Nephron (organoid): ENCODE measurements around the gene ZCCHC13.
"Not testable (repeated sequence)": the region's sequence is repeated elsewhere in the genome, so short reads cannot be mapped to it uniquely, and the experiment has no call there.

ENCODE experiments used
- H3K27ac Mint-ChIP-seq, 3 experiments: 2 replicates each; pipeline ENCODE4 v1.8.0; 2020; ENCODE audit warnings: mixed read lengths in 3 of 3, mild to moderate bottlenecking in 2 of 3, moderate library complexity in 1 of 3
- H3K27me3 Mint-ChIP-seq: 2 replicates; pipeline ENCODE4 v1.8.0; 2021; ENCODE audit warnings: low read depth, mild to moderate bottlenecking, moderate library complexity, mixed read lengths
- H3K36me3 Mint-ChIP-seq: 2 replicates; pipeline ENCODE4 v1.8.0; 2020; ENCODE audit warnings: low read depth, mixed read lengths
- H3K4me1 Mint-ChIP-seq: 2 replicates; pipeline ENCODE4 v1.8.0; 2020; ENCODE audit warnings: mixed read lengths
- H3K4me3 Mint-ChIP-seq, 3 experiments: 2 replicates each; pipeline ENCODE4 v1.8.0; 2020; ENCODE audit warnings: mild to moderate bottlenecking in 3 of 3, mixed read lengths in 3 of 3, moderate library complexity in 2 of 3
- H3K9me3 Mint-ChIP-seq: 2 replicates; pipeline ENCODE4 v1.8.0; 2020; ENCODE audit warnings: mixed read lengths
- TF ChIP-seq, protein P1 (sequence below), 3 experiments: fragments of 200-600 bp; sonication (generic); IDR thresholded peaks; one replicate each; pipeline ENCODE4 v1.5.0; 2021; ENCODE audit warnings: antibody characterized with exemption in 3 of 3; ENCODE audit not compliant: unreplicated experiment in 3 of 3

The ZCCHC13 gene

DNA sequence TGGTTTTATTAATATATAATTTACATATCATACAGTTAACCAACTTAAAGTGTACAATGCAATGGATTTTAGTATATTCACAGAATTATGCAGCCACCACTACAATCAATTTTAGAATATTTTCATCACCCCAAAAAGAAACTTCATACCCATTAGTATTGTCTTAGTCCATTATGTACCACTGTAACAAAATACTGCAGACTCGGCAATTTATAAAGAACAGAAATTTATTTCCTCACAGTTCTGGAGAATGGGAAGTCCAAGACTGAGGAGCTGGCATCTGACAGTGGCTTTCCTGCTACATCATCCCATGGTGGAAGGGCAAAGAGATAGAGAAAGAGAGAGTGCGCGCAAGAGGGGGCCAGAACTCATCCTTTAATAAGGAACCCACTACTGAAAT, 8.9 kb upstream of the ZCCHC13 start:
- Mint-ChIP-seq H3K4me3 (no peak overlapping the region), H3K27ac (no peak overlapping the region)
- TF ChIP-seq, protein P1, sequence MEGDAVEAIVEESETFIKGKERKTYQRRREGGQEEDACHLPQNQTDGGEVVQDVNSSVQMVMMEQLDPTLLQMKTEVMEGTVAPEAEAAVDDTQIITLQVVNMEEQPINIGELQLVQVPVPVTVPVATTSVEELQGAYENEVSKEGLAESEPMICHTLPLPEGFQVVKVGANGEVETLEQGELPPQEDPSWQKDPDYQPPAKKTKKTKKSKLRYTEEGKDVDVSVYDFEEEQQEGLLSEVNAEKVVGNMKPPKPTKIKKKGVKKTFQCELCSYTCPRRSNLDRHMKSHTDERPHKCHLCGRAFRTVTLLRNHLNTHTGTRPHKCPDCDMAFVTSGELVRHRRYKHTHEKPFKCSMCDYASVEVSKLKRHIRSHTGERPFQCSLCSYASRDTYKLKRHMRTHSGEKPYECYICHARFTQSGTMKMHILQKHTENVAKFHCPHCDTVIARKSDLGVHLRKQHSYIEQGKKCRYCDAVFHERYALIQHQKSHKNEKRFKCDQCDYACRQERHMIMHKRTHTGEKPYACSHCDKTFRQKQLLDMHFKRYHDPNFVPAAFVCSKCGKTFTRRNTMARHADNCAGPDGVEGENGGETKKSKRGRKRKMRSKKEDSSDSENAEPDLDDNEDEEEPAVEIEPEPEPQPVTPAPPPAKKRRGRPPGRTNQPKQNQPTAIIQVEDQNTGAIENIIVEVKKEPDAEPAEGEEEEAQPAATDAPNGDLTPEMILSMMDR (IDR thresholded peaks at IDR 0.05; ENCODE audit: unreplicated experiment in 3 of 3): no peak

DNA sequence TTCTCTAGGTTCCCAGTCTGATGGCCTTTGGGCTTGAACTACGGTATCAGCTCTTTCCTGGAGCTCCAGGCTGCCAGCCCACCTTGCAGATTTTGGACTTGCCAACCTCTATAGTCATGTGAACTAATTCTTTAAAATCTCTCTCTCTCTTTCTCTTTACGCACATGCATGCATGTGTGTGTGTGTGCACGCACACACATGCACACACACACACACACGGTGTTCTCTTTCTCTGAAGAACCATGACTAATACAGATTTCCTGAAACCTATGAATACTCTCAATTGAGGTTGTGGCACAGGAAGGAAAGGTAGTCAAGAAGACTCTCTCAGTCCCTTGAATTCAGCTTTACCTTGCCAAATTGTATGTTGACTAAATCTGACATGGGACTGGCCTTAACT, 6.2 kb upstream of the ZCCHC13 start:
- TF ChIP-seq, protein P1 (IDR thresholded peaks at IDR 0.05; ENCODE audit: unreplicated experiment in 3 of 3): no peak
- Mint-ChIP-seq H3K9me3 (peaks cover 2% of the 10 kb centered on the region), H3K27ac (no peak overlapping the region), H3K4me3 (no peak overlapping the region), H3K27me3 (no peaks in the 10 kb centered on the region), H3K4me1 (no peaks in the 10 kb centered on the region), H3K36me3 (no peaks in the 10 kb centered on the region)

More for the DNA sequence above, 8.9 kb upstream of the ZCCHC13 start:
- Mint-ChIP-seq H3K4me1 (no peaks in the 10 kb centered on the region), H3K27me3 (no peaks in the 10 kb centered on the region), H3K36me3 (peaks cover 4% of the 10 kb centered on the region), H3K9me3 (peaks cover 2% of the 10 kb centered on the region)

DNA sequence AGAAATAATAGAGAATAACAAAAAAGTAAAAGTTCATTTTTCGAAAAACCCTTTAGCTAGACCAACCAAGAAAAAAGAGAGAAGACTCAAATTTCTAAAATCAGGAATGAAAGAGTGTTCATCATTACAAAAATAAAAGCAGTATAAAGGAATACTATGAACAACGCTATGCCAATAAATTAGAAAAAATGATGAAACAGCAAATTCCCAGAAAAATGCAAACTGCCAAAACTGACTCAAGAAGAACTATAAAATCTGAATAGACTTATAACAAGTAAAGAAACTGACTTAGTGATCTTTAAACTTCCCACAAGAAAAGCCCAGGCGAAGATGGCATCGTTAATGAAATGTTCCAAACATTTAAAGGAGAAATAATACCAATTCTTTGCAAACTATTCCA, 3.1 kb upstream of the ZCCHC13 start:
- Mint-ChIP-seq H3K4me3 (no peak overlapping the region), H3K27me3 (no peaks in the 10 kb centered on the region), H3K36me3 (no peaks in the 10 kb centered on the region), H3K9me3 (peaks cover 2% of the 10 kb centered on the region), H3K4me1 (no peaks in the 10 kb centered on the region), H3K27ac (no peak overlapping the region)
- TF ChIP-seq, protein P1 (IDR thresholded peaks at IDR 0.05; ENCODE audit: unreplicated experiment in 3 of 3): no peak

DNA sequence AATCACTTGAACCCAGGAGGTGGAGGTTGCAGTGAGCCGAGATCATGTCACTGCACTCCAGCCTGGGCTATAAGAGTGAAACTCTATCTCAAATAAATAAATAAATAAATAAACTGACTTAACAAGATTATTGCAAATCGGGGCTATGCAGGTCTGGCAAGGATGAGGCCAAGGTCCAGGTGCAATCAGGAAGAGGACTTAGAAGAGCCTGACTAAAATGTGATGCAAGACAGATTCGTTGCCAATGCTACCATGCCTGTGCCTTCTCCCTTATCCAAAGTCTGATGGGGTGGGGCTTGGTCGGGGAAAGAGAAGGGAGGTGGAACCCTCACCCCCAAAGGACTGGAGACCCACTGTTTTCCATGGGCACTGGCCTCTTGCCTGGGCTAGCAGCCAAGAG, 14.7 kb downstream of the ZCCHC13 start:
- H3K9me3 Mint-ChIP-seq: peaks cover 2% of the 10 kb centered on the region
- no peak overlapping the region for H3K4me3 Mint-ChIP-seq
- H3K4me1 Mint-ChIP-seq: no peaks in the 10 kb centered on the region
- TF ChIP-seq, protein P1 (IDR thresholded peaks at IDR 0.05; ENCODE audit: unreplicated experiment in 3 of 3): no peak
- no peak overlapping the region for H3K27ac Mint-ChIP-seq
- H3K36me3 Mint-ChIP-seq: no peaks in the 10 kb centered on the region
- no peaks in the 10 kb centered on the region for H3K27me3 Mint-ChIP-seq

DNA sequence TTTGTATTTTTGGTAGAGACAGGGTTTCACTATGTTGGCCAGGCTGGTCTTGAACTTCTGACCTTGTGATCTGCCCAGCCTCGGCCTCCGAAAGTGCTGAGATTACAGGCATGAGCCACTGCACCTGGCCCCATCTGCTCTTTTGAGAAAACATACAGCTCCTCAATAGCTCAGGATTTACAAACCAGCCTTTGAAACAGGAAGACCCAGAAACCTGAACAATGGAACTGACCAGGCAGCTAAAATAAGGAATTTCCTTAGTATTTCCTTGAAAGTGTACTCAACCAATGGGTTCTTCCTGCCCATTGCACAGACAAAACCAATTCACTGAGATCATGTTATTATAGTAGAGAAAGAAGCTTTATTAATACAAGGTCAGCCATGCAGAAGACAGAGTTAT, 15.3 kb downstream of the ZCCHC13 start:
- H3K36me3 Mint-ChIP-seq, H3K27ac Mint-ChIP-seq, H3K4me3 Mint-ChIP-seq, H3K4me1 Mint-ChIP-seq, H3K27me3 Mint-ChIP-seq, H3K9me3 Mint-ChIP-seq: not testable (repeated sequence)

DNA sequence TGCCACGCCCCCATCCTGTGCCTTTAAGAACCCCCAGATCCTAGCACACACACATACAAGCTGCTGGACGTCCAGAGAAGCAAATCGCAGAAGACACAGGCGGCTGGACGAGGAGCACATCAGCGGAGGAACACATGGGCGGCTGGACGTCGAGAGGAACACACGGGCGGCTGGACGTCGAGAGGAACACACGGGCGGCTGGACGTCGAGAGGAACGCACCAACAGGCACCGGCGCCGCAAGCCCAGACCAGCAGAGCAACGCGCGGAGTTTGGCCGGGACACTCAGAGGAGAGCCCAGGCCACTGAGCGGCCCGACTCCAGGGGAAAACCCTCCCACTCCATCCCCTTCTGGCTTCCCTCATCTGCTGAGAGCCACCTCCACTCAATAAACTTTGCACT, 17.2 kb downstream of the ZCCHC13 start:
- Mint-ChIP-seq H3K36me3 (no peaks in the 10 kb centered on the region), H3K4me3 (no peak overlapping the region), H3K4me1 (no peaks in the 10 kb centered on the region), H3K27me3 (no peaks in the 10 kb centered on the region), H3K27ac (no peak overlapping the region), H3K9me3 (peaks cover 2% of the 10 kb centered on the region)
- TF ChIP-seq, protein P1 (IDR thresholded peaks at IDR 0.05; ENCODE audit: unreplicated experiment in 3 of 3): no peak
